HepG2 (cell line): Measurements from ENCODE around the gene INO80B. TPM values are rescaled to one million over a fixed set of nuclear protein-coding genes. Genes with fewer than 3 reads are reported as not detected.
A peak's percentile ranks its signal among the peaks of the same experiment; 100 is the strongest.

Experiments
- CENPT ChIP-seq: sonication (generic); formaldehyde crosslinking; IDR thresholded peaks from 2 replicates; pipeline ENCODE4 v1.8.0; 2022; ENCODE audit warnings: low read depth, mild to moderate bottlenecking, moderate library complexity, missing genetic modification reagents
- CENPX ChIP-seq: sonication (generic); formaldehyde crosslinking; IDR thresholded peaks from 2 replicates; pipeline ENCODE4 v1.9.0; 2021; ENCODE audit warnings: mild to moderate bottlenecking, missing genetic modification reagents, moderate library complexity
- ETV5 ChIP-seq: IDR thresholded peaks from 2 replicates; pipeline ENCODE4 v1.6.1; 2018; ENCODE audit warnings: missing biosample characterization, missing genetic modification reagents, inconsistent platforms, borderline replicate concordance
- HMG20B ChIP-seq: conservative IDR thresholded peaks from 2 replicates; pipeline ENCODE4 v1.6.1; 2016; ENCODE audit warnings: missing genetic modification reagents, missing compliant biosample characterization
- HMGXB3 ChIP-seq: sonication (generic); formaldehyde crosslinking; IDR thresholded peaks from 2 replicates; pipeline ENCODE4 v1.4.0; 2020; ENCODE audit warnings: missing genetic modification reagents, borderline replicate concordance
- IKZF1 ChIP-seq: fragments of 450-650 bp; IDR thresholded peaks from 2 replicates; pipeline ENCODE4 v1.7.1; 2016
- MXI1 ChIP-seq: IDR thresholded peaks from 3 replicates; pipeline ENCODE4 v1.6.1; 2012; ENCODE audit warnings: low read depth, low read length, inconsistent platforms, borderline replicate concordance
- ONECUT2 ChIP-seq: sonication (generic); formaldehyde crosslinking; IDR thresholded peaks from 2 replicates; pipeline ENCODE4 v1.4.0; 2020; ENCODE audit warnings: missing genetic modification reagents
- POGK ChIP-seq: sonication (generic); formaldehyde crosslinking; conservative IDR thresholded peaks from 2 replicates; pipeline ENCODE4 v1.8.0; 2022; ENCODE audit warnings: mild to moderate bottlenecking, moderate library complexity, missing genetic modification reagents
- SNRNP70 ChIP-seq: fragments of 200-400 bp; formaldehyde crosslinking; IDR thresholded peaks from 2 replicates; pipeline ENCODE4 v1.6.1; 2017; ENCODE audit warnings: mild to moderate bottlenecking, low read depth, low read length, moderate library complexity
- ZBTB43 ChIP-seq: sonication (generic); formaldehyde crosslinking; conservative IDR thresholded peaks from 2 replicates; pipeline ENCODE4 v1.4.0; 2020; ENCODE audit warnings: missing genetic modification reagents
- ZC3H4 ChIP-seq: sonication (generic); formaldehyde crosslinking; IDR thresholded peaks from 2 replicates; pipeline ENCODE4 v1.4.0; 2020; ENCODE audit warnings: missing genetic modification reagents, borderline replicate concordance
- ZNF724P ChIP-seq: sonication (generic); formaldehyde crosslinking; IDR thresholded peaks from 2 replicates; pipeline ENCODE4 v1.8.0; 2022; ENCODE audit warnings: missing genetic modification reagents, borderline replicate concordance
- ZNF746 ChIP-seq: sonication (generic); formaldehyde crosslinking; IDR thresholded peaks from 2 replicates; pipeline ENCODE4 v1.8.0; 2022; ENCODE audit warnings: mild to moderate bottlenecking, missing genetic modification reagents
- ZNF782 ChIP-seq: sonication (generic); formaldehyde crosslinking; IDR thresholded peaks from 2 replicates; pipeline ENCODE4 v1.4.0; 2020; ENCODE audit warnings: missing genetic modification reagents, mild to moderate bottlenecking, borderline replicate concordance
- polyA plus RNA-seq, 8 experiments: library from polyadenylated mRNA; depleted of rRNA in 3 of 8; stranded (reverse) in 7 of 8; unstranded in 1 of 8; fragments of >200 nt; fragmentation: Illumina TruSeq in 4 of 8; extraction: Trizol in 4 of 8; gene quantifications; 2 replicates each; pipeline versions ENCODE4 v1.2.1 to v1.2.3, GENCODE V29; 2011 to 2016; ENCODE audit warnings: low read depth in 4 of 8, missing spikeins in 1 of 8, mixed read lengths in 1 of 8; ENCODE audit not compliant: insufficient read depth in 1 of 8
- total RNA-seq, 5 experiments: library from RNA; depleted of rRNA; stranded (reverse); fragments of >200 nt; fragmentation: Illumina TruSeq; extraction: Trizol; gene quantifications; 2 replicates each; pipeline ENCODE4 v1.2.3, GENCODE V29; 2016; ENCODE audit warnings: low read depth in 1 of 5
- TF ChIP-seq, protein P1 (sequence below): sonication (generic); formaldehyde crosslinking; IDR thresholded peaks from 2 replicates; pipeline ENCODE4 v1.4.0; 2020; ENCODE audit warnings: missing genetic modification reagents
- TF ChIP-seq, protein P2 (sequence below): sonication (generic); formaldehyde crosslinking; IDR thresholded peaks from 2 replicates; pipeline ENCODE4 v1.5.1; 2020; ENCODE audit warnings: mild to moderate bottlenecking, missing genetic modification reagents

Gene INO80B
- total and polyA plus RNA-seq, 2 of the 13 experiments (the other 11 are each of a cell fraction or from before 2014, with no cell fraction given): 6.2 to 14.5 TPM

DNA sequence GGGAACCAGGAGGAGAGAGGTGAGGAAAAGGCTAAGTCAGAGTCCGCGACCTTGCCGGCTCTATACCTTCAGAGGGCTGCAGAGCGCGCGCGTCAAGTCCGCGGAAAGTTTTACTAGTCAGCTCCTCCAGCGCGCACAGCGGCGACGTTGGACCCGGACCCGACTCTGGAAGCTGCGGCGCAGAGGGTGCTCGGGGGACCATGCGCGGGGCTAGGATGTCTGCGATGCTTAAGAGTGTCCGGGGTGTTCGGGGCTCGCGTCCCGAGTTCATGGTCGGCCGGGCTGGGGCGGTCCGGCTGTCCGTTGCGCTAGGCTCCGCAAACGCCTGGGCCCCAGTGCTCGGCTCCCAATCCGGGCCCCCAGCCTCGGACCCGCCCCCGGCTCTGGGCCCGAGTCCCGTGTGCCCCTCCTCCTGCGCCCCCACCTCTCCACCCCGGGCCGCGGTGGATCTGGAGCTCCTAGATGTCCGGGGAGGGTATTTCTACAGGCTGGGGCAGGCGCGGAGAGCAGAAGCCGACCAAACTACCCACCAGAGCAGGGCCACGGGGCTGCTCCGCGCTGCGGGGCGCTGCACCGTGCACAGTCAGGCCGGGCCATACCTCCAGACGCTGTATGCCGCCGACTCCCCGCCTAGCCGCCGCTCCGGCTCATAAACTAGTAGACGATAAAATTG, 44.5 kb downstream of the INO80B start, which contains the start of gene LBX2 (continued):
- TF ChIP-seq POGK (CRISPR knock-in tag) (no peak), CENPX (CRISPR knock-in tag) (no peak), IKZF1 (no peak), CENPT (CRISPR knock-in tag) (no peak), SNRNP70 (no peak), ZBTB43 (CRISPR knock-in tag) (no peak), ZNF746 (peak; percentile 25; the same call in 1 of the 2 replicates), HMGXB3 (CRISPR knock-in tag) (no peak), ZNF724P (CRISPR knock-in tag) (no peak), HMG20B (CRISPR knock-in tag) (no peak), ONECUT2 (CRISPR knock-in tag) (no peak), ETV5 (CRISPR knock-in tag) (no peak), ZNF782 (CRISPR knock-in tag) (0 out of 2 replicates have a peak, but pooled peaks have one; percentile 50), MXI1 (no peak), ZC3H4 (no peak)
- TF ChIP-seq, protein P1, sequence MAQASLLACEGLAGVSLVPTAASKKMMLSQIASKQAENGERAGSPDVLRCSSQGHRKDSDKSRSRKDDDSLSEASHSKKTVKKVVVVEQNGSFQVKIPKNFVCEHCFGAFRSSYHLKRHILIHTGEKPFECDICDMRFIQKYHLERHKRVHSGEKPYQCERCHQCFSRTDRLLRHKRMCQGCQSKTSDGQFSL (CRISPR knock-in tag): no peak
- TF ChIP-seq, protein P2, sequence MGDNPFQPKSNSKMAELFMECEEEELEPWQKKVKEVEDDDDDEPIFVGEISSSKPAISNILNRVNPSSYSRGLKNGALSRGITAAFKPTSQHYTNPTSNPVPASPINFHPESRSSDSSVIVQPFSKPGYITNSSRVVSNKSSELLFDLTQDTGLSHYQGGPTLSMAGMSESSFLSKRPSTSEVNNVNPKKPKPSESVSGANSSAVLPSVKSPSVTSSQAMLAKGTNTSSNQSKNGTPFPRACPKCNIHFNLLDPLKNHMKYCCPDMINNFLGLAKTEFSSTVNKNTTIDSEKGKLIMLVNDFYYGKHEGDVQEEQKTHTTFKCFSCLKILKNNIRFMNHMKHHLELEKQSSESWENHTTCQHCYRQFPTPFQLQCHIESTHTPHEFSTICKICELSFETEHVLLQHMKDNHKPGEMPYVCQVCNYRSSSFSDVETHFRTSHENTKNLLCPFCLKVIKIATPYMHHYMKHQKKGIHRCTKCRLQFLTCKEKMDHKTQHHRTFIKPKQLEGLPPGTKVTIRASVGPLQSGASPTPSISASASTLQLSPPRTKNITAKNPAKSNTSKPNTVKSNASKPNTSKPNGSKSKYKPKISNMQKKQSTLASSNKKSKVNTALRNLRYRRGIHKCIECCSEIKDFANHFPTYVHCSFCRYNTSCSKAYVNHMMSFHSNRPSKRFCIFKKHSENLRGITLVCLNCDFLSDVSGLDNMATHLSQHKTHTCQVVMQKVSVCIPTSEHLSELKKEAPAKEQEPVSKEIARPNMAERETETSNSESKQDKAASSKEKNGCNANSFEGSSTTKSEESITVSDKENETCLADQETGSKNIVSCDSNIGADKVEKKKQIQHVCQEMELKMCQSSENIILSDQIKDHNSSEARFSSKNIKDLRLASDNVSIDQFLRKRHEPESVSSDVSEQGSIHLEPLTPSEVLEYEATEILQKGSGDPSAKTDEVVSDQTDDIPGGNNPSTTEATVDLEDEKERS (CRISPR knock-in tag): 0 out of 2 replicates have a peak, but pooled peaks have one; percentile 47
